Esophagus squamous epithelium (tissue), 4 donors: Measurements from ENCODE around the gene PTCSC3.

Experiments used
- CTCF ChIP-seq, 6 experiments: fragments of 450-650 bp in 4 of 6; fragments of 200-600 bp in 2 of 6; sonication (generic) in 2 of 6; IDR thresholded peaks; one replicate each; pipeline ENCODE4 v1.5.1; 2016 to 2019; ENCODE audit warnings: antibody characterized with exemption in 6 of 6, mild to moderate bottlenecking in 4 of 6, moderate library complexity in 4 of 6
- POLR2A ChIP-seq, 4 donors: fragments of 450-650 bp; IDR thresholded peaks; one replicate each; pipeline ENCODE4 v1.6.1; 2017; ENCODE audit warnings: antibody characterized with exemption in 4 of 4, mild to moderate bottlenecking in 4 of 4, moderate library complexity in 3 of 4

- no peak for TF ChIP-seq POLR2A (IDR thresholded peaks at IDR 0.05)
- no peak for TF ChIP-seq CTCF (IDR thresholded peaks at IDR 0.05)
These were observed 42.5 kb downstream of the PTCSC3 start for GRCh38 chr14:36134038-36134437.
